ENCODE data around the gene UBAP1L.

- TF ChIP-seq EZH2 (IDR thresholded peaks at IDR 0.05; ENCODE audit: insufficient read depth, low read length) (no peak), CTCF (IDR thresholded peaks at IDR 0.05; ENCODE audit: insufficient read depth, low read depth, low read length) (no peak)
Observed at GRCh38 chr15:65069779-65070546, 45.0 kb downstream of the UBAP1L start.

Data from astrocyte (in vitro differentiated cells and primary cell).